Endothelial cell (in vitro differentiated cells): Measurements from ENCODE around the gene C10orf88. TPM values are rescaled to one million over a fixed set of nuclear protein-coding genes. Genes with fewer than 3 reads are reported as not detected.

Experiments
- DNase-seq: peaks from one replicate; pipeline ENCODE4 v3.0.0; 2021; ENCODE audit warnings: low spot score
- H3K27ac Mint-ChIP-seq: one replicate; pipeline ENCODE4 v1.8.0; 2021; ENCODE audit warnings: mixed read lengths, inconsistent platforms; ENCODE audit not compliant: unreplicated experiment
- H3K27me3 Mint-ChIP-seq: one replicate; pipeline ENCODE4 v1.8.0; 2021; ENCODE audit warnings: mild to moderate bottlenecking, moderate library complexity, mixed read lengths, inconsistent platforms; ENCODE audit not compliant: unreplicated experiment
- H3K36me3 Mint-ChIP-seq: one replicate; pipeline ENCODE4 v1.8.0; 2021; ENCODE audit warnings: mild to moderate bottlenecking, low read depth, mixed read lengths, inconsistent platforms; ENCODE audit not compliant: unreplicated experiment
- H3K4me1 Mint-ChIP-seq: one replicate; pipeline ENCODE4 v1.8.0; 2021; ENCODE audit warnings: mild to moderate bottlenecking, mixed read lengths, inconsistent platforms; ENCODE audit not compliant: unreplicated experiment
- H3K4me3 Mint-ChIP-seq: one replicate; pipeline ENCODE4 v1.8.0; 2021; ENCODE audit warnings: mild to moderate bottlenecking, mixed read lengths, inconsistent platforms; ENCODE audit not compliant: unreplicated experiment
- H3K9me3 Mint-ChIP-seq: one replicate; pipeline ENCODE4 v1.8.0; 2021; ENCODE audit warnings: mixed read lengths, inconsistent platforms; ENCODE audit not compliant: unreplicated experiment
- CTCF ChIP-seq: fragments of 200-600 bp; sonication (generic); IDR thresholded peaks from one replicate; pipeline ENCODE4 v1.5.0; 2021; ENCODE audit warnings: antibody characterized with exemption; ENCODE audit not compliant: unreplicated experiment
- total RNA-seq: library from RNA; stranded (reverse); fragmentation: NEBNext Ultra II Directional; extraction: Animal tissue kit (Norgen Biotek cat#: 25700); gene quantifications from one replicate; pipeline ENCODE4 v1.2.1, GENCODE V29; 2021; ENCODE audit not compliant: unreplicated experiment

Gene C10orf88
- total RNA-seq, 1 donor from 2014 or later, result 9.9 TPM

- no peak for DNase-seq
- H3K4me1 Mint-ChIP-seq, result peaks cover 7% of the 10 kb centered on the region
- H3K9me3 Mint-ChIP-seq, result no peaks in the 10 kb centered on the region
- H3K4me3 Mint-ChIP-seq, result no peak overlapping the region
- H3K36me3 Mint-ChIP-seq, result peaks cover 3% of the 10 kb centered on the region
- peaks cover 3% of the 10 kb centered on the region for H3K27me3 Mint-ChIP-seq
- TF ChIP-seq CTCF, result no peak
- H3K27ac Mint-ChIP-seq, result no peak overlapping the region
Observed at GRCh38 chr10:122983898-122984297, 29.9 kb upstream of the C10orf88 start.

- peak; percentile 40 for TF ChIP-seq CTCF
- Mint-ChIP-seq H3K4me1 (peaks cover 7% of the 10 kb centered on the region), H3K27ac (no peak overlapping the region), H3K4me3 (peak overlapping the region; percentile 89), H3K36me3 (peaks cover 3% of the 10 kb centered on the region), H3K9me3 (no peaks in the 10 kb centered on the region), H3K27me3 (peaks cover 4% of the 10 kb centered on the region)
- DNase-seq, result no peak
Observed at GRCh38 chr10:122981066-122981464, 27.0 kb upstream of the C10orf88 start.

- Mint-ChIP-seq H3K4me1 (peaks cover 7% of the 10 kb centered on the region), H3K27me3 (peaks cover 4% of the 10 kb centered on the region), H3K4me3 (peak within 1 kb of the TSS; percentile 89), H3K36me3 (peaks cover 3% of the 10 kb centered on the region), H3K9me3 (no peaks in the 10 kb centered on the region), H3K27ac (peak within 1 kb of the TSS; percentile 85)
- peak; percentile 89 for DNase-seq
- TF ChIP-seq CTCF, result peak; percentile 96
Observed at GRCh38 chr10:122980209-122981065, 26.4 kb upstream of the C10orf88 start, which contains the start of gene PSTK. Gene PSTK, plus strand, starts transcription at chr10:122980401. Its CDS starts 79 bp downstream, at chr10:122980480.

GRCh38 chr10:122974543-122975064, 20.6 kb upstream of the C10orf88 start:
- DNase-seq, result no peak
- Mint-ChIP-seq H3K27ac (no peak overlapping the region), H3K4me3 (no peak overlapping the region), H3K4me1 (no peaks in the 10 kb centered on the region), H3K27me3 (peaks cover 2% of the 10 kb centered on the region), H3K9me3 (no peaks in the 10 kb centered on the region), H3K36me3 (no peaks in the 10 kb centered on the region)
- no peak for TF ChIP-seq CTCF

GRCh38 chr10:122974023-122974422, 20.0 kb upstream of the C10orf88 start:
- Mint-ChIP-seq H3K9me3 (no peaks in the 10 kb centered on the region), H3K4me3 (no peak overlapping the region), H3K4me1 (no peaks in the 10 kb centered on the region), H3K36me3 (no peaks in the 10 kb centered on the region), H3K27me3 (peaks cover 3% of the 10 kb centered on the region), H3K27ac (no peak overlapping the region)
- DNase-seq, result no peak
- TF ChIP-seq CTCF, result no peak
